A172 (cell line): ENCODE data around the gene APEH. TPM values are rescaled to one million over a fixed set of nuclear protein-coding genes. Genes with fewer than 3 reads are reported as not detected.

Experiments
- DNase-seq: peaks from one replicate; pipeline ENCODE4 v3.0.0-alpha.2; 2015; ENCODE audit warnings: low spot score
- total RNA-seq: library from RNA; depleted of rRNA; stranded (reverse); fragments of >200 nt; shearing (Covaris generic); gene quantifications from 2 replicates; pipeline ENCODE4 v1.2.3, GENCODE V29; 2014; rRNA removed

APEH gene
- total RNA-seq, 1 experiment from 2014 or later = 144 TPM

- DNase-seq = no peak
Measured at GRCh38 chr3:49727154-49727923, 53.2 kb downstream of the APEH start.

DNA sequence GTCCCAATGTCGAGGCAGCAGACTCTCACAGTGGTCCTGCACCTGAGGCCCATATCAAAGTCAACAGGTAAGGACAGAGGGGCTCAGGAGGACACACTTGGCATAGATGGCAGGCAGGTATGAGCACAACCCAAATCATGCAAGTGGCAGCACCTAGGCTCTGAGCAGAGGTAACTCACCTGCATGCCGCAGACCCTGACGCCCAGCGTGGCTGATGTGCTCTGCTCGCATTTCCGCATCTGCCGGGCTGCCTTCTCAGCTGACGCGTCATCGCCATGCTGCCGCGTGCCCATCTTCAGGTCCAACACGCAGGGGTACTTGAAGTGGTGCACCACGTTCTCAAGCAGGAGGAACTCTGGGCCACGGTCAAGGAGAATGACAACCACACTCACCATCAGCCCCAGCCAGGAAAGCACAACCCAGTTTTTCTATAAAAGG lies 53.8 kb downstream of the APEH start:
- no peak for DNase-seq

- no peak for DNase-seq
Measured at GRCh38 chr3:49729966-49730609, 55.9 kb downstream of the APEH start.

DNA sequence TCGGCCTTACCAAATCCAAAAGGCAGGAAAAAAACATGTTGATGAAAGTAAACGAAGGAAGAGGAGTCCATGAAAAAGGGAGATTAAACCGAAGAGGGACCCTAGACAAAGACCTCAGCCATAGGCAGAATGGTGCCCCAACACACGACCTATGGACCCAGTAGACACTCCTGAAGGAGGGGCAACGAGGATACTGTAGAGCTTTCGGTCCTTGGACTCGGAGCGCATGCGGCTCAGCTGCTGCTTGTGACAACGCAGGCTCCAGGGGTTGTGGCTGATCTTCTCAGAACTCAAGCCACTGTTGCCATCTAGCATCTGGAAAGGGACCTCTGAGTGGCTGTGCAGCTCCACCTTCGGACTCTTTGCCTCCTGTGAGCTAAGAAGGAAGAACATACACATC lies 58.4 kb downstream of the APEH start:
- DNase-seq = no peak

DNA sequence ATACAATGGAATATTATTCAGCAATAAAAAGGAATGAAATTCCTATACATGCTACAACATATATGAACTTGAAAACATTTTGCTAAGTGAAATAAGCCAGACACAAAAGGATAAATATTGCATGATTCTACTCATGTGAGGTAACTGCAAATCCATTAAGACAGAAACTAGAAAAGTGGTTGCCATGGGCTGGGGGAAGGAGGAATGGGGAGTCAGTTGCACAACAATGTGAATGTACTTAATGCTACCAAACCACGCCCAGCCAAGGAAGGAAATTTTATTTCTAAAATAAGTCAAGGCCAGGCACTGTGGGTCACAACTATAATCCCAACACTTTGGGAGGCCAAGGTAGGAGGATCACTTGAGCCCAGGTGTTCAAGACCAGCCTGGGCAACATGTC lies 59.4 kb downstream of the APEH start:
- no peak for DNase-seq

Other genes starting within 250 kb of the APEH start
- gene NICN1, start 245.0 kb upstream of the APEH start, total RNA-seq = 9.5 and 18.8 TPM in 2 replicates
- gene DAG1, start 204.1 kb upstream of the APEH start, total RNA-seq = 132 and 135 TPM in 2 replicates
- gene BSN, start 119.9 kb upstream of the APEH start, total RNA-seq = 0.10 and 0.12 TPM in 2 replicates
- 0.72 and 2.0 TPM in 2 replicates for gene MST1, start 15.1 kb downstream of the APEH start, total RNA-seq
- gene RNF123, start 15.2 kb downstream of the APEH start, total RNA-seq = 17.3 and 55.0 TPM in 2 replicates
- 0.41 and 1.0 TPM in 2 replicates for gene AMIGO3, start 45.3 kb downstream of the APEH start, total RNA-seq
- 25.6 and 27.3 TPM in 2 replicates for gene GMPPB, start 49.6 kb downstream of the APEH start, total RNA-seq
- 26.6 and 31.0 TPM in 2 replicates for gene IP6K1, start 112.2 kb downstream of the APEH start, total RNA-seq
- not detected in 2 replicates for gene CDHR4, start 125.5 kb downstream of the APEH start, total RNA-seq
- gene INKA1, start 128.9 kb downstream of the APEH start, total RNA-seq = 2.8 and 6.4 TPM in 2 replicates
- gene UBA7, start 139.6 kb downstream of the APEH start, total RNA-seq = 13.1 and 19.7 TPM in 2 replicates
- 12.8 and 16.1 TPM in 2 replicates for gene TRAIP, start 182.2 kb downstream of the APEH start, total RNA-seq
- gene CAMKV, start 195.6 kb downstream of the APEH start, total RNA-seq = not detected in 2 replicates
- gene MST1R, start 229.5 kb downstream of the APEH start, total RNA-seq = 1.1 and 1.9 TPM in 2 replicates